ENCODE measurements around the gene UBL3.

Gene UBL3

DNA sequence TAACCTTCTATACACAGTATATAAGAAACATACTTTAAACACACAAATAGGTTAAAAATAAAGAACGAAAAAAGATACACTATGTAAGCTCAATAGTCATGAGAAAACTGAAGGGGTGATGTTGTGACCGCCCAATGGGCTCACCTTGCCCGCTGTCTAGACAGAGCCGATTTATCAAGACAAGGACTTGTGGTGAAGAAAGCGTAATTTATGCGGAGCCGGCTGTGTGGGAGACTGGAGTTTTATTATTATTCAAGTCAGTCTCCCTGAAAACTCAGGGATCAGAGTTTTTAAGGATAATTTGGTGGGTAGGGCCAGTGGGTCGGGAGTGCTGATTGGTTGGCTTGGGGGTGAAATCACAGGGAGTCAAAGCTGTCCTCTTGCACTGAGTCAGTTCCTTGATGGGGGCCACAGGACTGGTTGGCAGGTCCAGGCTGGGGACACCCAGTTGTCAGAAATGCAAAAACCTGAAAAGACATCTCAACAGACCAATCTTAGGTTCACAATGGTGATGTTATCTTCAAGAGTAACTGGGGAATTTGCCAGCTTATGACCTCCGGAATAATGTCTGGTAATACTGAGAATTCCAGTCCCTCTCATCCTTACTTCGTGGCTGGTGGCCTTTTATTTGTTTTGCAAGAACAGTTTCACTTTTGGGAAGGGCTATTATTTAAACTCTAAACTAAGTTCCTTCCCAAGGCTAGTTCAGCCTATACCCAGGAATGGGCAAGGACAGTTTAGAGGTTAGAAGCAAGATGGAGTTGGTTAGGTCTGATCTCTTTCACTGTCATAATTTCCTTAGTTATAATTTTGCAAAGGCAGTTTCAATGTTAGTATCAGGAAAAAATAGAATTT is 96.6 kb downstream of the UBL3 start:
- no peak for DNase-seq

DNA sequence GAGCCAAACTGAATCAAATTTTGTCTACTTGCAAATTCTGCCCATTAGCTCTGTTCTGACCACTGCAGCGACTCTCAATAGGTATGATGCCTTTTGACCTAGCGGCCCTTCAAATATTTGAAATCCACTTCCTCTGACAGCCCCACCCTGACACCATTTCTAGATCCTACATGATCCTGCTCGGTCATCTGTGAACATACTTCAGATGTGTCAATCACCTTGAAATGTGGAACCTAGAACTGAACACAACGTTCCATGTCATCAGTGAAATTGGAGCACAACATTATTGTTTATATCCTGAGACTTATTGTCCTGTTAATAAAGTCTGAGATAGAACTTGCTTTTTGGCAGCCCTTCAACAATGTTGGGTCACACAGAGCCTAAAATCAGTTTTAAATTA is 98.2 kb downstream of the UBL3 start:
- no peak for DNase-seq

DNA sequence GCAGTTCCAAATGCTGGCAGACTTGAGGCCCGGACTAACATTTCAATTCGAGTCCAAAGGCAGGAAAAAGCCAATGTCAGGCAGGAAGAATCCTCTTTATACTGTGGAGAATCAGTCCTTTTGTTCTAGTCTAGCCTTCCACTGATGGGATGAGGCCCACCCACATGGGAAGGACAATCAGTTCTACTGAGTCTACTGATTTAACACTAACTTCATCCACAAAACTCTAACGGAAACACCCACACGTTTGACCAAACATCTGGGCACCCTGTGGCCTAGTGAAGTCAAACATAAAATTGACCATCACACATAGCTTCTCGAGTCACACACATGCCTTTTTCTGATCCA is 100.3 kb downstream of the UBL3 start:
- DNase-seq = no peak

DNA sequence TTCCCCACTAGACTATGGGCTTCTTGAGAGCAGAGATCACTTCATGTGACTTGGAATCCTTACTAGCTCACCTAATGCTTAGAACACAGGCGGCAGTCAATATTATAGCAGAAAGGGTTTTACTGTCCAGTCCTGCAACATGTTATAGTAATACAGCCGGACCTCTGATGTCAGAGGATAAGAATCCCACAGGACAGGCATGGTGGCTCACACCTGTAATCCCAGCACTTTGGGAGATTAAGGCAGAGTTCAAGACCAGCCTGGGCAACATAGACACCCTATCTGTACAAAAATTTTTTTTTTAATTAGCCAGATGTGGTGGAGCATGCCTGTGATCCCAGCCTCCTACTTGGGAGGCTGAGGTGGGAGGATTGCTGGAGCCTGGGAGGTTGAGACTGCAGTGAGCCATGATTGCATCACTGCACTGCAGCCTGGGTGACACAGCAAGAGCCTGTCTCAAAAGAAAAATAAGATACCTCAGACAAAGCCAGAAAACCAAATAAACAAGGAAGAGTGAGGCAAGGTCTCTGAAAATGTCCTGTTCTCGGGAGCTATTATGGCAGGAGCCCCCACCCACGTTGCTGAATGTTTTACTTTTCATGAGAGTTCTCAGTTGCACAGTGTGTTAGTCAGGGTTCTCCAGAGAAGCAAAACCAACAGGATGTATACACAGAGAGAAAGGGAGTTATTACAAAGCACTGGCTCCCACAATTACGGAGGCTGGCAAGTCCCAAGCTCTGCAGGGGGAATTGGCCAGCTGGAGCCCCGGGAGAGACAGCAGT is 100.8 kb downstream of the UBL3 start:
- no peak for DNase-seq

DNA sequence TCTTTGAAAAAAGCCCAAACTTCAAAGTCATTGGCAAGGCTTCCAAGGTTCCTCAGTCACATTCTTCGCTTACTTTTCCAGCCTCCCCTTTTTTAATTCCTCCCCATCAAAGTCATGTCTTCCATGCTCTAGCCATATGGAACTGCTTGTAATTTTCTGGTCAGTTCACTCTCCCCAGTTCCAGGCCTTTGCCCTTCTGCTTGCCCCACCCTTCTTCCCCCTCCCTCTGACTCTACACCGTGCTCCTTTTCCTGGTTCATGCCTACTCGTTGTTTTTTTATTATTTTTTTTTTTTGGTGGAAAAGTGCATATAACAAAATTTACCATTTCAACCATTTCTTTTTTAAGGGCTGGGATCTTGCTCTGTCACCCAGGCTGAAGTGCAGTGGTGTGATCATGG is 102.3 kb downstream of the UBL3 start:
- no peak for DNase-seq

DNA sequence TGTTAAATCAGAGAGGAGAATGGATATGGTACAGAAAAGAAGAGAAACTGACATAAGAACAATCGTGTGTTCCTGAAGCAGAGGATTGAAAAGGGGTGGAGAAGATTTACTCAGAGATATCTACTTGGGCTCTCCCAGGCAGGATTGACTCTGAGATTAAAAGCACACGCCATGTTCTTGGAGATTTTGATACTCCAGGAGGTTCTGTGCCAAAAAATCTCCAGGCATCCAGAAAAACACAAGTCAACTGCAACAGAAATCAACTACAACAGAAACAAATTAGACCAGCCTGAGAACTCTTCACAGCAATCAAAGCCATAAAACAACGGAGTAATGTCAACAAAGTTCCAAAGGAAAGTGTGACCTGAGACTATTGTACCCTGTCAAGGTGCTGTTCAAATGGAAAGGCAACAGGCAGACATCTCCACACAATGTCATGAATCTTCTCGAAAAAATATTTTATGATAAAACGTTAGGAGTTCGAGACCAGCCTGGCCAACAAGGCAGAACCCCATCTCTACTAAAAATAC is 104.2 kb downstream of the UBL3 start:
- DNase-seq = no peak

DNA sequence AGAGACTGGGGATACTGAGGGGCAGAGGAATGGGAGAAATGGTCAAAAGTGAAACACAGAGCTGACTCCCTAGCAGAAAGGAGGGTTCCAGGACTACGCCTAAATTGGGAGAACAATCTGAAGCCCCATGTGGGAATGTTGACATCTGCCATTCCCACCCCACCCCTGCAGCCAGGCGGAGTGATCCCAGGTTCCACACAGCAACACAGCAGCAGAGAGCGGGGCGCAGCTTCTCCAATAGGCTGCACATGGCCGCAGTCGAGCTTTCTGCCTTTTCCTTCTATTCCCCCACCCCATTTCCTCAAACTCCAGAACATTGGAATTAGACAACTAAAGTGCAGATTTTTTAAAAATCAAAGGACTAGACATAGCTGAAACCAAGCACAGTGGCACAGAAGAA is 104.7 kb downstream of the UBL3 start:
- no peak for DNase-seq

DNA sequence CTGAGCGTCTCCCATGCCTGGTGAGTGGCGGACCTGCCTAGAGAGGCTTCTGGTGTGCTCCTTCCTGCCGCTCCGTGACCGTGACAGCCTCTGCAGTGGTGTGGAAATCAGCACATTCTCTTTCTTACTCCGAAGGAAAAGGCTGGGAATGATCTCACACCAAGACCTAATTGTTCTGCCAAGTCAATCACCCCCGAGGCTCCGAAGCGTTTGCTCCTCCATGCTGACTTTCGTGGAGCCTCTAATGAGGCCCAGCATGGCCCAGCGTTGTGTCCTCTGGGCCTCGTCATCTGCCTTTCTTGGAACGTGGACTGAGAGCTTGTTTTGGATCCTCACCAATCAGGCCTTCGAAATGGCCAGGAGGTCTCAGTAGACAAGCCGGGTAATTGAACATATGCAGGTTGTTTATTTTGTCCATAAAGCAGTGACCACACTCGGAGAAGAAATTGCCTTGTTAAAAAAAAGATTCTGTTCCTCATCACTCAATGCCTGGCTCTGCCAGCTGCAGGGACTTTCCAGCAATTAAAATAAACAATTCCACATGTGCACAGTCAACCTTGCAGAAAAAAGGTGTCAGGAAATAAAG is 107.1 kb downstream of the UBL3 start:
- no peak for DNase-seq

DNA sequence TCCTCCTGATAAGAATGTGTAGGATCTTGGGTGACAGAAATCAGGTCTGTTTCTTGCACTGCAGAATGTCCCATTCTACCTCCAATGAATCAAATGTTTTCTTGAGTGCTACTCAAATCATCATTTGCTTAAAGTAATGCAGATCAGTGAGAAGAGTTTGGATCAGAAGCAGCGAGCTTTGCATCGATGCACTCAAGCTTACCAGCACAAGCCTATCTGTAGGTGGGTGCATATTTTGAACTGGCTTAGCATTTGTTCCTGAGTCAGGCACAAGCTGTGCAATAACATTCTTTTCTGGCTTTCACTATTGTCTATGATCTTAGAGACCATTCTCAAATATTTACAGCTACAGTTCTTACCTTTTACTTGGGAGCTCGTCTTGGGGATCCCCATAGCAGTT is 109.5 kb downstream of the UBL3 start:
- DNase-seq = no peak

DNA sequence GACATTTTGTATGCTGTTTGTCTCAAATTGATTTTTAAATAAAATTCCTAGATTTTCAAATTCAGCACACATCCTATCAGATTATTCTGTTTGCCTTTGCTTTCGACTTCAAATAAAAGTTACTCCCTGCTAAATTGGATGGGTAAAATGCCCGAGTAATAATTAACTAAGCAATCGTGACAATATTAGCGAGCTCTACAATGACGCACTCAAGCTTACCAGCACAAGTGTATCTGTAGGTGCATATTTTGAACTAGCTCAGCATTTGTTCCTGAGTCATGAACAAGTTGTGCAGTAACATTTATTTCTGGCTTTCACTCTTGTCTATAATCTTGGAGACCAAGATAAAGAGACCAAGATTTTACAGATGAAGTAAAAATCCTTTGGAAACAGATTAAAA is 113.4 kb downstream of the UBL3 start:
- DNase-seq = no peak

DNA sequence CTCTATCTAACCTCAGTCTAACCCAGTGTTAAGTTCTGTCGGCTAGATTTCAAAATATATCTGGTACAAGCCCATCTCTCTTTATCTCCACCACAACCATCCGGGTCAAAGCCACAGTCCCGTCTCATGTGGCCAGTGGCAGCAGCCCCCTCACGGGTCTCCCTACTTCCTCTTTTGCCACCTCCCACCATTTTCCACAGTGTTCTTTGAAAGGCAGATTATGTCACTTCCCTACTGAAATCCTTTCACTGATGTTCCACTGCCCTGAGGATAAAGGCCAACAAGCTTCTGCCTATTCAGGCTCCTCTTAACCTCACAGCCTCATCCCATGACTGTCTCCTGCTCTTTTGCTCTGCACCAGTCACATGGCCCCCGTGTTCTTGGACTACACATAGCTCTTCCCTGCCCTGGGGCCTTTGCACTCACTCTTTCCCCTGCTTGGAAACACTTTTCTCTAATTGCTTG is 117.2 kb downstream of the UBL3 start:
- no peak for DNase-seq

DNA sequence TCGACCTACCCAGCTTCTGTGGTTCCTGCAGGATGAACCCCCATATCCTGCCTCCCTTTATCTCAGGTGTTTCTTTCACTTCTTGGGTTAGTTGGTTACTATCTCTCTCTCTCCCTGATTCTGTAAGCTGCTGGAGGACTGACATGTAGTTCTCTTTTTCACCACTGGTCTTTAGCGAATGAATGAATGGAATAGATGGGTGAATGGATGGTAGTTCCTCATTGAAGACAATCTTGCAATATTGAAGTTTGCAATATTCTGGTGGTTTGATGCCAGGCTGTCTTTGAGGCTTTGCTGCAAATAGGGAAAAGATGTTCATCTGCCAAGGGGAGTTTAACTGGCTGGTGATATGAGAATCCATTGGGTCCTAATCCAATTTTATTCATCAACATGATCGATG is 120.2 kb downstream of the UBL3 start:
- no peak for DNase-seq

DNA sequence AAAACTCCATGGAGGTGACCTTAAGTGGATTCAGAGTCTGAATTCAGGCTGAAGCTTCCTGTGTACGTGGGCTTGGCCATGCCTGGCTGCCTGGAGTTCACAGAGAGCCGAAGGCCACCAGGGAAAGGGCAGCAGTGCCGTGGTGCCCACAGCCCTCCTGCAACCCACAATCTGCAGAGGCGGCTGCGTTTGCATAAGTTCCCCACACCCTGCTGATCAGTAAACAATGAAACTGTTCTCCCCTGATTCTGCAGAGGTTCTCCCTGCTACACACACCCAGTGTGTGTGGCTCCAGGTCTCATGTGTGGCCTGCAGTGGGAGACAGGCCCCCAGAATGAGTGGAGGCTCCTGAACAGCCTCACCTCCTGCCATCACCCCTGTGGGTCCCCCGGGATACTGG is 128.0 kb downstream of the UBL3 start:
- DNase-seq = no peak

DNA sequence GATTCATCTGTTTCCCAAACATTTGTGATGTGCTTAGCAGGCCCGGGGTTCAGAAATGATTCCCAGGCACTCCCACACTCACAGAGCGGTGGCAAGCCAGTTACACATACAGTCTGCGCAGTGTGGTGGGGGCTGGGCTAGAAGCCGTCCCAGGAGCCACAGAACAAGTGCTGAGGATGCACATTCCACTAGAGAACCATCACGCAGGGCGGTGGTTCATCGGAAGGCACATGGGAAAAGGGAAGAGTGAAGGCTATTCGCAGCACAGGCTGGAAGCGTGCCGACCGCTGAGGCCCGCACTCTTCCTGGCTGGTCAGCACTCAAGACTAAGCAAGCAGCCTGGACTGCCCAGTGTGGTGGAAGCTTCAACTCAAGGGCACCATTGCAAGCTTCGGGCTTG is 128.7 kb downstream of the UBL3 start:
- no peak for DNase-seq

DNA sequence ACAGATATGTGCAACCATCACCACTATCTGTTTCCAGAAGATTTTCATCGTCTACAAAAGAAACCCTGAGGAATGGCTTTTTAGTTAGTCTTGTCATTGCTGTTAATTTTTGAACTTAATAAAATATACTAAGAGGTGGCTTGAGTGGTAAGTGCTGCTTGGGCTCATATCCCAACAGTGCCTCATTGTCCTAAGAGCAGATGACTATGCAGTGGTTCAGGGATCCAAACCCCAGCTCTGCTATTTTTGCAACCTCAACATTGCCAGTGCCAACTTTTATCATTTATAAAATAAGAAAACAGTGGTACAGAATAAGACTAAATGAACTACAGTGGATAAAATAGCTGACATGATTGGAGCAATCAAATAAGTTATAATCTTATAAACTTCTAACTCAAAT is 131.7 kb downstream of the UBL3 start:
- DNase-seq = no peak

DNA sequence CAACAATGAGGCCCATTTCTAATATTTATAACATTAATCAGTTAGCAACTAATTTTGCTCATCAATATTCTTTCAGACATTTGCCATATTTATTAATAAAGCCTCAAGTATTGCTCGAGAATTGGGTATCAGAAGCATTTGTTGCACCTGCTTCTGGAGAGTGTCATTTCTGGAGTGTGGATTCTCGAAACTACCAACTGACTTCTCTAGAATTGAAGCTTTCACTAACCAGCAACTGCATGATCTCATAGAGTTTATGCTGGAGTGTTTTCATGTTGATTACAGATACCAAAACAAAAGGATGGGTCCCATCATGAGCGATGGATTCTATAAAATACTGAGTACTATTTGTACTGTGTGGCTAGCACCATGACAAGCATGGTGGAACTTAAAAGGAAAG is 133.9 kb downstream of the UBL3 start:
- DNase-seq = no peak
